CD4-positive, alpha-beta T cell treated with Interleukin-15 for 1 hour (primary cell): ENCODE data around the gene PSMG4.

Source experiments
- DNase-seq: peaks from one replicate; pipeline ENCODE4 v3.0.0-alpha.2; 2020

The PSMG4 gene

GRCh38 chr6:3277851-3278416 is 19.2 kb downstream of the PSMG4 start:
- DNase-seq: no peak

- DNase-seq: no peak
Observed at GRCh38 chr6:3278691-3279090, 19.9 kb downstream of the PSMG4 start.

GRCh38 chr6:3280091-3280490 is 21.3 kb downstream of the PSMG4 start:
- no peak for DNase-seq

GRCh38 chr6:3280866-3281465 is 22.2 kb downstream of the PSMG4 start:
- no peak for DNase-seq

- DNase-seq: no peak
Observed at GRCh38 chr6:3281631-3282475, 23.1 kb downstream of the PSMG4 start.

- no peak for DNase-seq
Observed at GRCh38 chr6:3282476-3283236, 23.9 kb downstream of the PSMG4 start.

GRCh38 chr6:3283241-3283640 is 24.5 kb downstream of the PSMG4 start:
- no peak for DNase-seq

GRCh38 chr6:3283641-3284435 is 25.1 kb downstream of the PSMG4 start:
- DNase-seq: no peak

- no peak for DNase-seq
Observed at GRCh38 chr6:3284436-3284876, 25.7 kb downstream of the PSMG4 start.

- no peak for DNase-seq
Observed at GRCh38 chr6:3285049-3285639, 26.4 kb downstream of the PSMG4 start.

- no peak for DNase-seq
Observed at GRCh38 chr6:3285732-3286131, 27.0 kb downstream of the PSMG4 start.

GRCh38 chr6:3286641-3287171 is 28.0 kb downstream of the PSMG4 start:
- DNase-seq: no peak

- DNase-seq: no peak
Observed at GRCh38 chr6:3287308-3287707, 28.6 kb downstream of the PSMG4 start.

GRCh38 chr6:3287976-3288707 is 29.4 kb downstream of the PSMG4 start:
- no peak for DNase-seq

- no peak for DNase-seq
Observed at GRCh38 chr6:3288711-3289663, 30.2 kb downstream of the PSMG4 start.

- no peak for DNase-seq
Observed at GRCh38 chr6:3289664-3290055, 30.9 kb downstream of the PSMG4 start.

GRCh38 chr6:3290149-3290930 is 31.6 kb downstream of the PSMG4 start:
- DNase-seq: no peak

GRCh38 chr6:3290931-3291211 is 32.1 kb downstream of the PSMG4 start:
- no peak for DNase-seq

- no peak for DNase-seq
Observed at GRCh38 chr6:3291346-3291745, 32.6 kb downstream of the PSMG4 start.
